GM18498 (cell line): ENCODE results near the gene MPDZ.

Source experiments
- ATAC-seq: cut with Tn5 transposase; IDR thresholded peaks from one replicate; pipeline ENCODE4 v1.9.1; 2021; ENCODE audit warnings: mild to moderate bottlenecking, moderate library complexity; ENCODE audit not compliant: unreplicated experiment

Gene MPDZ

GRCh38 chr9:13279284-13280141, at the start of gene MPDZ:
Gene MPDZ, minus strand, starts transcription at chr9:13279692. Its CDS starts 29,377 bp downstream, at chr9:13250315.
- no peak for ATAC-seq

- ATAC-seq = no peak
Observed at GRCh38 chr9:13324988-13325387, 45.5 kb upstream of the MPDZ start.

- no peak for ATAC-seq
Observed at GRCh38 chr9:13322828-13323550, 43.5 kb upstream of the MPDZ start.

- no peak for ATAC-seq
Observed at GRCh38 chr9:13318027-13318426, 38.5 kb upstream of the MPDZ start.

- ATAC-seq = no peak
Observed at GRCh38 chr9:13296972-13297371, 17.5 kb upstream of the MPDZ start.

- no peak for ATAC-seq
Observed at GRCh38 chr9:13295556-13295955, 16.1 kb upstream of the MPDZ start.

GRCh38 chr9:13292782-13293181, 13.3 kb upstream of the MPDZ start:
- no peak for ATAC-seq

GRCh38 chr9:13292158-13292557, 12.7 kb upstream of the MPDZ start:
- ATAC-seq = no peak

GRCh38 chr9:13291718-13292117, 12.2 kb upstream of the MPDZ start:
- ATAC-seq = no peak

- no peak for ATAC-seq
Observed at GRCh38 chr9:13284011-13284410, 4.5 kb upstream of the MPDZ start.

GRCh38 chr9:13282998-13283397, 3.5 kb upstream of the MPDZ start:
- ATAC-seq = no peak

GRCh38 chr9:13281356-13282016, 2.0 kb upstream of the MPDZ start:
- ATAC-seq = no peak

GRCh38 chr9:13278368-13279246, 885 bp downstream of the MPDZ start:
- no peak for ATAC-seq

- no peak for ATAC-seq
Observed at GRCh38 chr9:13278023-13278367, 1.5 kb downstream of the MPDZ start.

- ATAC-seq = no peak
Observed at GRCh38 chr9:13274886-13275641, 4.4 kb downstream of the MPDZ start.

GRCh38 chr9:13270734-13271133, 8.8 kb downstream of the MPDZ start:
- no peak for ATAC-seq

- ATAC-seq = no peak
Observed at GRCh38 chr9:13269589-13270452, 9.7 kb downstream of the MPDZ start.

- ATAC-seq = no peak
Observed at GRCh38 chr9:13268469-13268868, 11.0 kb downstream of the MPDZ start.

- no peak for ATAC-seq
Observed at GRCh38 chr9:13267743-13268142, 11.7 kb downstream of the MPDZ start.
